Fibroblast of the aortic adventitia (primary cell): ENCODE data around the gene PRR19. TPM values are rescaled to one million over a fixed set of nuclear protein-coding genes. Genes with fewer than 3 reads are reported as not detected.

ENCODE experiments used
- DNase-seq: peaks from one replicate; pipeline ENCODE4 v3.0.0-alpha.2; 2010; ENCODE audit warnings: low read depth
- H3K4me3 ChIP-seq: 2 replicates; pipeline ENCODE4 v1.5.1; 2011; ENCODE audit warnings: low read depth, mild to moderate bottlenecking, control low read depth, low read length, moderate library complexity
- CTCF ChIP-seq: IDR thresholded peaks from 2 replicates; pipeline ENCODE4 v1.5.1; 2011; ENCODE audit warnings: mild to moderate bottlenecking, low read length, control low read depth, inconsistent platforms; ENCODE audit not compliant: insufficient read depth
- total RNA-seq: library from RNA; depleted of rRNA; stranded (reverse); fragments of >200 nt; gene quantifications from 2 replicates; pipeline ENCODE4 v1.2.3, GENCODE V29; 2012; ENCODE audit warnings: low replicate concordance

PRR19 gene
- total RNA-seq, 1 donor = 1.1 TPM

DNA sequence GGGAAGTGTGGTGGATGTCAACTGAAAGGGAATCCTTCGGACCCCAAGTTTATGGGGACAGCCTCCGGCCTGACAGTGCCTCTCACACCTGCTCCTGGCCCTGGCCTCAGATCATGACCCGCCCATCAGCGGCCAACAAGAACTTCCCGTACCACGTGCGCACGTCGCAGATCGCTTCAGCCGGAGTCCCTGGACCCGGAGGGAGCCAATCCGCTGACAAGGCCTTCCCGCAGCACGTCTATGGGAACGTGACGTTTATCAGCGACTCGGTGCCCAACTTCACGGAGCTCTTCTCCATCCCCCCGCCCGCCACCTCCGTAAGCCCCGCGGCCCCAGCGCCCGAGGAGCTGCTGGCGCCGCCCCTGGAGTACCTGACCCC, 21.5 kb downstream of the PRR19 start:
- no peak for TF ChIP-seq CTCF
- DNase-seq = no peak
- no peak overlapping the region for H3K4me3 ChIP-seq

DNA sequence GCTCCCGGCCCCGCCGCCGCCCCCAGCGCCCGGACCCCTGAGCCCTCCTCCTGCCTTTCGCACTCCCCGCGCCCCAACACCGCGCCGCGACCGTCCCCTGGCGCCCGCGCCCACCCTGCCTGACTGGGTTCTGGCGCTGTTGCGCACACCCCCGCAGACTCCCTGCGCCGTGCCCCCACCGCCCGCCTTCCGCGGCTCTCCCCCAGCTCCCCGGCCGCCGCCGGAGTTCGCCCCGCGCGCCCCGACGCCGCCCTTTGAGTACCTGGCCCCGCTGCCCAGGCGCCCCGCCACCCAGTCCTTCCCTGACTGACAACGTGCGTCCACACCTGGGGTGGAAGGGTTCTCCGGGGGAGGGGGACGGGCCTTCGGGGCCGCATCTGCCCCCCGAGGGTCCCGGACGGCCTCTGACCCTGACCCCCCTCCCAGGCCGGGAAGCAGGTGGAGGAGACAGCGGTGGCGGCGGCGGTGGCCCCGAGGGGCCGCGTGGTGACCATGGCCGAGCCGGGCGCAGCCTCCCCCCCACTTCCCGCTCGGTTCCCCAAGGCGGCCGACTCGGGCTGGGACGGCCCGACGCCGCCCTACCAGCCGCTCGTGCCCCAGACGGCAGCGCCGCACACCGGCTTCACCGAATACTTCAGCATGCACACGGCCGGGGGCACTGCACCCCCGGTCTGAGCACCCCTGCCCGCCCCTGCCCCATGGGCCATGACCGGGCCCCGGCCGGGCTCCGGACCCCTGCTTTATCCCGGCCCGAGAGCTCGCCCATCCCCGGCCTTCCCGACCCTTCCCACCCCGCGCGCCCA, 22.1 kb downstream of the PRR19 start:
- H3K4me3 ChIP-seq = no peak overlapping the region
- no peak for TF ChIP-seq CTCF
- no peak for DNase-seq

GRCh38 chr19:42324655-42325307, 22.8 kb downstream of the PRR19 start:
- no peak for DNase-seq
- no peak for TF ChIP-seq CTCF

GRCh38 chr19:42325308-42325895, 23.5 kb downstream of the PRR19 start, which contains the start of gene MEGF8:
Gene MEGF8, plus strand, starts transcription at chr19:42325635. Its CDS starts 609 bp downstream, at chr19:42326244.
- peak; percentile 87 for TF ChIP-seq CTCF
- peak; percentile 99 for DNase-seq
- H3K4me3 ChIP-seq = peak within 1 kb of the TSS; percentile 86

More at GRCh38 chr19:42324655-42325307, 22.8 kb downstream of the PRR19 start:
- H3K4me3 ChIP-seq = no peak overlapping the region

DNA sequence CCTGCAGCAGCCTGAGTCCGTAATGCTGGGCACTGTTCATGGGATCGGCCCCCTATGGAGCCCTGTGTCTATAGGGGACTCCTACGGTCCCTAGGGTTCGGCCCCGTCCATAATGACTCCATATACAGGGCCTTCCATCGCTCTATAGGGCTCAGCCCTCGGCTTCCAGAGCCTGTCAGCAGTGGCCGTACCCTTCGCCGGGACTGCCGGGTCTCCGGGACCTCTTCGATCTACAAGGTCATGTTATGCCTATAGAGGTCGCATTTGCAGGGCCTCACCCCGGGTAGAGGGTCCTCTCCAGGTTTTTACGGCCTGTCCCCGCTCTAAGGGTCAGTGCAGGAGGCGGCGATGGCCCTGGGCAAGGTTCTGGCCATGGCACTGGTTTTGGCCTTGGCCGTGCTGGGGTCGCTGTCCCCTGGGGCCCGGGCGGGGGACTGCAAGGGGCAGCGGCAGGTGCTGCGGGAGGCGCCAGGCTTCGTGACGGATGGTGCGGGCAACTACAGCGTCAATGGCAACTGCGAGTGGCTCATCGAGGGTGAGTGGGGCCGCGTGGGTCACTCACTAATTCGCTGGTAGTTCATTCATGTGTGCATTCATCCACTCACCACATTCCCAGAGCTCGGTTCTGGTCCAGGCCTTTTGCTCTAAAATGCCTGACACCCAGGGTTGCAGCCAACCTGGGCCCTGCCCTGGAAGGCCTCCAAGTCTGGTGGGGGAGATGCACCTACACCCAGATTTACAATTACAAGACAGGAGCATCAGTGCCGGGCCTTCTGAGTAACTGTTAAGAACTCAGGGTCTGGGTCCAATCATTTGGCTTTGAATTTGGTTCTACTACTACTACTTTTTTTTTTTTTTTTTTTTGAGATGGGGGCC, 24.2 kb downstream of the PRR19 start:
- H3K4me3 ChIP-seq = peak overlapping the region; percentile 86
- DNase-seq = no peak
- no peak for TF ChIP-seq CTCF

DNA sequence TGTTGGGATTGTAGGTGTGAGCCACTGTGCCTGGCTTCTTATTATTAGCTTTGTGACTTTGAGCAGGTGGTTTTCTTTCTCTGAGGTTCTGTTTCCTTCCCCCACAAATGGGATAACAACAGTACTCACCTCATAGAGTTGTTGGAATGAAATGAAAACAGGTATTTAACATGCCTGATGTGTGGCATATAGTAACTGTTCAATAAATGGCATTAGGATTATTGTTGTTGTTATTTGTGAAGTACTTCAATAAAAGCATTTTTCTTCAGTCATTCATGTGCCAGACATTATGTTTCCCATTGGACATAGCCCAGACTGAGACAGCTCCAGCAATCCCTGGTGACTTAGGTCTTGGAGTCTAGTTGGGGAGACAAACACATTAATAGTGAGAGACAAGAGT, 25.0 kb downstream of the PRR19 start:
- peak overlapping the region; percentile 32 for H3K4me3 ChIP-seq
- no peak for TF ChIP-seq CTCF
- DNase-seq = no peak
